Measurements from ENCODE around the gene COQ4. TPM values are rescaled to one million over a fixed set of nuclear protein-coding genes. Genes with fewer than 3 reads are reported as not detected.

COQ4 gene
- total RNA-seq, 3 donors from 2014 or later = 30.2 to 59.7 (median 46.2) TPM

GRCh38 chr9:128370752-128371629 is 48.4 kb downstream of the COQ4 start, which contains the start of gene URM1:
TSS of gene URM1 (plus strand) at chr9:128371374. CDS start at chr9:128371381, 7 bp downstream.
- peak; percentile 95 for DNase-seq (ENCODE audit: low spot score in 2 of 2)
- intact Hi-C loops (cut with DNase I; ENCODE audit: low total_unique reads) = no loop called here
- peak; percentile 83 for TF ChIP-seq POLR2A (IDR thresholded peaks at IDR 0.05)
- peak in 1 of 3 donors; percentile 7 for TF ChIP-seq CTCF (IDR thresholded peaks at IDR 0.05)
- TF ChIP-seq POLR2AphosphoS5 (IDR thresholded peaks at IDR 0.05) = peak; percentile 63 to 81 (median 76)
- H3K4me3 ChIP-seq = peak within 1 kb of the TSS; percentile 58 to 94 (median 93)
- H3K27ac ChIP-seq = peak within 1 kb of the TSS; percentile 93 to 95
- H3K4me1 ChIP-seq = peaks cover 5 to 8% of the 10 kb centered on the region in 2 donors
- H3K36me3 ChIP-seq = no peaks in the 10 kb centered on the region
- H3K27me3 ChIP-seq = no peaks in the 10 kb centered on the region
- no peaks in the 10 kb centered on the region for H3K9me3 ChIP-seq

- no peak for TF ChIP-seq CTCF (IDR thresholded peaks at IDR 0.05)
- no peak for TF ChIP-seq POLR2AphosphoS5 (IDR thresholded peaks at IDR 0.05)
- no peak for TF ChIP-seq POLR2A (IDR thresholded peaks at IDR 0.05)
- Histone ChIP-seq H3K27me3 (no peaks in the 10 kb centered on the region), H3K9me3 (no peaks in the 10 kb centered on the region), H3K36me3 (no peaks in the 10 kb centered on the region), H3K4me1 (peaks cover 5 to 8% of the 10 kb centered on the region in 2 donors), H3K4me3 (peak overlapping the region; percentile 58 to 94 (median 93)), H3K27ac (peak overlapping the region; percentile 93 to 95)
- intact Hi-C loops (cut with DNase I; ENCODE audit: low total_unique reads) = no loop called here
- DNase-seq (ENCODE audit: low spot score in 2 of 2) = no peak
These were observed 49.0 kb downstream of the COQ4 start for GRCh38 chr9:128371630-128372117.

- Histone ChIP-seq H3K4me1 (peaks cover 5 to 8% of the 10 kb centered on the region in 2 donors), H3K27me3 (no peaks in the 10 kb centered on the region), H3K9me3 (no peaks in the 10 kb centered on the region), H3K4me3 (peak overlapping the region; percentile 58 to 94 (median 93)), H3K36me3 (no peaks in the 10 kb centered on the region), H3K27ac (peak overlapping the region in 1 of 2 donors; percentile 95)
- no peak for TF ChIP-seq CTCF (IDR thresholded peaks at IDR 0.05)
- no peak for TF ChIP-seq POLR2AphosphoS5 (IDR thresholded peaks at IDR 0.05)
- TF ChIP-seq POLR2A (IDR thresholded peaks at IDR 0.05) = no peak
- DNase-seq (ENCODE audit: low spot score in 2 of 2) = no peak
- intact Hi-C loops (cut with DNase I; ENCODE audit: low total_unique reads) = no loop called here
These were observed 49.6 kb downstream of the COQ4 start for GRCh38 chr9:128372188-128372641.

GRCh38 chr9:128372784-128373183 is 50.1 kb downstream of the COQ4 start:
- H3K4me1 ChIP-seq = peaks cover 5 to 8% of the 10 kb centered on the region in 2 donors
- intact Hi-C loops (cut with DNase I; ENCODE audit: low total_unique reads) = no loop called here
- no peak for DNase-seq (ENCODE audit: low spot score in 2 of 2)
- H3K4me3 ChIP-seq = no peak overlapping the region
- no peaks in the 10 kb centered on the region for H3K36me3 ChIP-seq
- no peaks in the 10 kb centered on the region for H3K27me3 ChIP-seq
- H3K27ac ChIP-seq = no peak overlapping the region
- no peak for TF ChIP-seq CTCF (IDR thresholded peaks at IDR 0.05)
- TF ChIP-seq POLR2A (IDR thresholded peaks at IDR 0.05) = no peak
- H3K9me3 ChIP-seq = no peaks in the 10 kb centered on the region

GRCh38 chr9:128374221-128374675 is 51.6 kb downstream of the COQ4 start:
- no peaks in the 10 kb centered on the region for H3K27me3 ChIP-seq
- no peaks in the 10 kb centered on the region for H3K9me3 ChIP-seq
- intact Hi-C loops (cut with DNase I; ENCODE audit: low total_unique reads) = no loop called here
- H3K27ac ChIP-seq = no peak overlapping the region
- TF ChIP-seq CTCF (IDR thresholded peaks at IDR 0.05) (no peak), POLR2AphosphoS5 (IDR thresholded peaks at IDR 0.05) (no peak), POLR2A (IDR thresholded peaks at IDR 0.05) (no peak)
- H3K36me3 ChIP-seq = no peaks in the 10 kb centered on the region
- no peak overlapping the region for H3K4me3 ChIP-seq
- peaks cover 5 to 8% of the 10 kb centered on the region in 2 donors for H3K4me1 ChIP-seq
- no peak for DNase-seq (ENCODE audit: low spot score in 2 of 2)
